HAP-1 (cell line): Measurements from ENCODE around the gene ADAMTS17.
"Not testable (repeated sequence)": the region's sequence is repeated elsewhere in the genome, so short reads cannot be mapped to it uniquely, and the experiment has no call there.

Source experiments
- DNase-seq, 2 experiments: peaks; one replicate each; pipeline ENCODE4 v3.0.0-alpha.2; 2016 to 2020; ENCODE audit warnings: low spot score in 2 of 2
- H3K27me3 ChIP-seq: fragments of 250-450 bp; sonication (Bioruptor Pico); 2 replicates; pipeline ENCODE4 v1.5.1; 2020; ENCODE audit warnings: low read depth, mild to moderate bottlenecking, moderate library complexity
- H3K36me3 ChIP-seq: fragments of 250-450 bp; sonication (Bioruptor Pico); replicated peaks from 2 replicates; pipeline ENCODE4 v1.5.1; 2020; ENCODE audit warnings: mild to moderate bottlenecking
- H3K4me1 ChIP-seq: fragments of 250-450 bp; sonication (Bioruptor Pico); 2 replicates; pipeline ENCODE4 v1.5.1; 2020; ENCODE audit warnings: mild to moderate bottlenecking
- H3K4me3 ChIP-seq: fragments of 250-450 bp; sonication (Bioruptor Pico); 2 replicates; pipeline ENCODE4 v1.5.1; 2020; ENCODE audit warnings: mild to moderate bottlenecking, moderate library complexity
- H3K9me3 ChIP-seq: fragments of 250-450 bp; sonication (Bioruptor Pico); 2 replicates; pipeline ENCODE4 v1.5.1; 2020; ENCODE audit warnings: mild to moderate bottlenecking, moderate library complexity
- in situ Hi-C: fragments of 300-500 bp; cut with MboI; formaldehyde crosslinking; loops from 3 replicates; pipeline ENCODE4 v1.14.3; 2020; ENCODE audit warnings: low sequenced_read_pairs, inconsistent platforms, mixed read lengths

Gene ADAMTS17

GRCh38 chr15:100093211-100094126 is 248.3 kb downstream of the ADAMTS17 start:
- in situ Hi-C loops = no loop called here
- no peaks in the 10 kb centered on the region for H3K27me3 ChIP-seq
- no peak overlapping the region for H3K4me3 ChIP-seq
- H3K4me1 ChIP-seq = no peaks in the 10 kb centered on the region
- no peaks in the 10 kb centered on the region for H3K36me3 ChIP-seq
- no peaks in the 10 kb centered on the region for H3K9me3 ChIP-seq
- DNase-seq = no peak

- H3K4me1 ChIP-seq = no peaks in the 10 kb centered on the region
- H3K27me3 ChIP-seq = no peaks in the 10 kb centered on the region
- no peaks in the 10 kb centered on the region for H3K9me3 ChIP-seq
- in situ Hi-C loops = no loop called here
- H3K36me3 ChIP-seq = no peaks in the 10 kb centered on the region
- no peak for DNase-seq
- no peak overlapping the region for H3K4me3 ChIP-seq
Observed at GRCh38 chr15:100092034-100092433, 249.7 kb downstream of the ADAMTS17 start.

- Histone ChIP-seq H3K27me3 (no peaks in the 10 kb centered on the region), H3K4me3 (no peak overlapping the region), H3K4me1 (no peaks in the 10 kb centered on the region), H3K9me3 (no peaks in the 10 kb centered on the region), H3K36me3 (no peaks in the 10 kb centered on the region)
- DNase-seq = no peak
- in situ Hi-C loops = no loop called here
Observed at GRCh38 chr15:100090411-100090810, 251.4 kb downstream of the ADAMTS17 start.

GRCh38 chr15:100084042-100084821 is 257.5 kb downstream of the ADAMTS17 start:
- H3K4me1 ChIP-seq, DNase-seq, H3K36me3 ChIP-seq, in situ Hi-C loops, H3K27me3 ChIP-seq, H3K4me3 ChIP-seq, H3K9me3 ChIP-seq: not testable (repeated sequence)

GRCh38 chr15:100083572-100083971 is 258.2 kb downstream of the ADAMTS17 start:
- in situ Hi-C loops = no loop called here
- Histone ChIP-seq H3K27me3 (no peaks in the 10 kb centered on the region), H3K4me3 (no peak overlapping the region), H3K36me3 (no peaks in the 10 kb centered on the region), H3K4me1 (no peaks in the 10 kb centered on the region), H3K9me3 (no peaks in the 10 kb centered on the region)
- no peak for DNase-seq

- DNase-seq = no peak
- Histone ChIP-seq H3K9me3 (no peaks in the 10 kb centered on the region), H3K4me3 (no peak overlapping the region), H3K4me1 (no peaks in the 10 kb centered on the region), H3K27me3 (no peaks in the 10 kb centered on the region), H3K36me3 (no peaks in the 10 kb centered on the region)
- in situ Hi-C loops = no loop called here
Observed at GRCh38 chr15:100082761-100083402, 258.9 kb downstream of the ADAMTS17 start.

- in situ Hi-C loops = no loop called here
- H3K4me3 ChIP-seq = no peak overlapping the region
- no peaks in the 10 kb centered on the region for H3K4me1 ChIP-seq
- H3K36me3 ChIP-seq = no peaks in the 10 kb centered on the region
- DNase-seq = no peak
- no peaks in the 10 kb centered on the region for H3K9me3 ChIP-seq
- no peaks in the 10 kb centered on the region for H3K27me3 ChIP-seq
Observed at GRCh38 chr15:100081454-100081853, 260.3 kb downstream of the ADAMTS17 start.

GRCh38 chr15:100078511-100079220 is 263.1 kb downstream of the ADAMTS17 start:
- H3K9me3 ChIP-seq = no peaks in the 10 kb centered on the region
- H3K27me3 ChIP-seq = no peaks in the 10 kb centered on the region
- no peak overlapping the region for H3K4me3 ChIP-seq
- no peaks in the 10 kb centered on the region for H3K36me3 ChIP-seq
- no peaks in the 10 kb centered on the region for H3K4me1 ChIP-seq
- in situ Hi-C loops = no loop called here
- DNase-seq = no peak

GRCh38 chr15:100075229-100075628 is 266.5 kb downstream of the ADAMTS17 start:
- DNase-seq = no peak

GRCh38 chr15:100073982-100074381 is 267.8 kb downstream of the ADAMTS17 start:
- Histone ChIP-seq H3K9me3 (no peaks in the 10 kb centered on the region), H3K4me3 (no peak overlapping the region), H3K36me3 (no peaks in the 10 kb centered on the region), H3K4me1 (no peaks in the 10 kb centered on the region), H3K27me3 (no peaks in the 10 kb centered on the region)
- in situ Hi-C loops = no loop called here
- no peak for DNase-seq

More at GRCh38 chr15:100075229-100075628, 266.5 kb downstream of the ADAMTS17 start:
- Histone ChIP-seq H3K4me1 (no peaks in the 10 kb centered on the region), H3K4me3 (no peak overlapping the region), H3K9me3 (no peaks in the 10 kb centered on the region), H3K27me3 (no peaks in the 10 kb centered on the region), H3K36me3 (no peaks in the 10 kb centered on the region)
- in situ Hi-C loops = no loop called here

GRCh38 chr15:100066521-100067280 is 275.1 kb downstream of the ADAMTS17 start:
- DNase-seq, H3K9me3 ChIP-seq, H3K4me1 ChIP-seq, H3K36me3 ChIP-seq, H3K4me3 ChIP-seq, in situ Hi-C loops, H3K27me3 ChIP-seq: not testable (repeated sequence)

- in situ Hi-C loops = no loop called here
- Histone ChIP-seq H3K27me3 (no peaks in the 10 kb centered on the region), H3K4me1 (no peaks in the 10 kb centered on the region), H3K4me3 (no peak overlapping the region), H3K36me3 (no peaks in the 10 kb centered on the region), H3K9me3 (no peaks in the 10 kb centered on the region)
- no peak for DNase-seq
Observed at GRCh38 chr15:100061944-100062343, 279.8 kb downstream of the ADAMTS17 start.
